ENCODE results near the gene RTL10.

The RTL10 gene, protein sequence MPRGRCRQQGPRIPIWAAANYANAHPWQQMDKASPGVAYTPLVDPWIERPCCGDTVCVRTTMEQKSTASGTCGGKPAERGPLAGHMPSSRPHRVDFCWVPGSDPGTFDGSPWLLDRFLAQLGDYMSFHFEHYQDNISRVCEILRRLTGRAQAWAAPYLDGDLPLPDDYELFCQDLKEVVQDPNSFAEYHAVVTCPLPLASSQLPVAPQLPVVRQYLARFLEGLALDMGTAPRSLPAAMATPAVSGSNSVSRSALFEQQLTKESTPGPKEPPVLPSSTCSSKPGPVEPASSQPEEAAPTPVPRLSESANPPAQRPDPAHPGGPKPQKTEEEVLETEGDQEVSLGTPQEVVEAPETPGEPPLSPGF

DNA sequence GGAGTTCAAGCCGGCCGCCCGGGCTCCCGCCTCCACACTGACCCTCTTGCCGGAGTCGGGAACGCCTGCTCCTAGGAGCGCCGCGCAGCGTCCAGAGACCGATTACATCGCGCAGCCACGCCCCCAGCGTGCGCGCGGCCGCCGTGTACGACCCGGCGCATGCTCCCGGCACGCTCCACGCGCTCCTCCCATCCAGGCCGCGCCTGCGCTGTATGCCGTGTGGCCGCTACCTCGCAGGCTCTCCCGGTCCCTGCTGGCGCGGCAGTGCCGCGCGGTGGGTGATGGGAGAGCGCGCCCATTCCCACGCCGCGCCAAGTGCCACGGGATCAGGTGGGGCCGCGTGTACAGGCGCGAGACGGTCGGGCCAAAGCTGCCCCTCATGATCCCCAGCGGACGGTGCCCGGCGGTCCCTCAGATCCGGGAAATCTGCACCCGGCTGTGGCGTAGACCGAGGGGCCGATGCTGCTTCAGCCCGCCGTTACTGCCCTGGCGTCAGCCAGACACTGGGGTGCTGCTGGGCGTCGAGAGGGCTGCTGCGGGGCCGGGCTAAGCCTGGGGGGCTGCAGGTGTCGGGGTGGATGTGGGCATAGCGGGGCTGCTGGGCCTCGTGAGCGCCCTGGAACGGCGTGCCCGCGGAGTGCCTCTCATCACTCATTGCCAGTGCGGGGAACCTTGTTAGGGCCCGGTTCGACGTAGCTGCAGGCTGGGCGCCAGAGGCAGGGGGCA, at the start of gene RTL10, which contains the start of gene GNB1L:
Gene RTL10, minus strand, starts transcription at position 97 of the 726 bp plus-strand sequence. CDS start 2,613 bp downstream, outside the sequence.
Gene GNB1L, minus strand, starts transcription at position 97 of the 726 bp plus-strand sequence. CDS start 33,519 bp downstream, outside the sequence.
- Histone ChIP-seq H3K36me3 (ENCODE audit: control insufficient read depth in 5 of 5, insufficient read depth in 5 of 5, low read length in 5 of 5) (peaks cover 0 to 29% (median 24%) of the 10 kb centered on the region in 5 donors), H3K27ac (ENCODE audit: low read depth, low read length) (peak within 1 kb of the TSS; percentile 87), H3K4me3 (ENCODE audit: low read depth in 1 of 5, low read length in 5 of 5) (peak within 1 kb of the TSS; percentile 77 to 98 (median 95)), H3K27me3 (ENCODE audit: control insufficient read depth in 5 of 5, insufficient read depth in 4 of 5, low read length in 5 of 5) (no peaks in the 10 kb centered on the region), H3K9me3 (ENCODE audit: control insufficient read depth in 5 of 5, low read length in 5 of 5) (no peaks in the 10 kb centered on the region), H3K4me1 (ENCODE audit: control insufficient read depth in 5 of 5, insufficient read depth in 5 of 5, low read length in 5 of 5) (peaks cover 6 to 36% (median 33%) of the 10 kb centered on the region in 5 donors), H3K9ac (ENCODE audit: low read length in 5 of 5) (peak within 1 kb of the TSS; percentile 81 to 99 (median 87))

DNA sequence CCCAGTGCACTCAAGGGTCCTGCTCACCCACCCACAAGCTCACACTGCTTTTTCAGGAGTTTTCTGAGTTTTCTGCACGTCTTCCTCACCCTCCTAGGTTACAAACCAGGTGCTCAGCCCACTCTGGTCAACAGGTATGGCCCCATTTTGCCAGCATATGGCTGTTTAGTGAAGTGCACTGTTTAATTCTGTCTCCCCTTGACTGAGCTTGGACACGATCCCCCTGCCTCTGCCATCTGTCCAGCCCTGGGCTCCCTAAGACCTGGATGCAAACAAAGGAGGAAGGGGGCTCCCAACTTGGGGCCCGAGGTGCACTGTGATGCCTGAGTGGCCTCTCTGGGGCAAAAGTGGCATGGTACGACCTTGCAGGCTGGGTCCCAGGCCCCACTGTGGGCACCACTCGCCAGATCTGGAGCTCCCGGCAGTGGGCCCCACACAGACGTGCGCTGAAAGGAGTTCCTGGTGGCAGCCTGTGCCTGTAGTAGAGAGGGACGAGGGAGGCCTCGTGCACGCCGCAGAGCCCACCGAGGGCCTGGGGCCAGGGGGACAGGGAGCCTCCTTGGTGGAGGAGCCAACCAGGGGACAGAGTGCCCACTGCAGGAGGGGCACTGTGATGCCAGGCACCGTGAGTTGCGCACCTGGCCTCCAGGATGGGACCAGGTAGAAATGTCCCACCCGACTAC, 49.6 kb upstream of the RTL10 start:
- Histone ChIP-seq H3K4me3 (ENCODE audit: low read depth in 1 of 5, low read length in 5 of 5) (no peak overlapping the region), H3K9ac (ENCODE audit: low read length in 5 of 5) (no peak overlapping the region), H3K9me3 (ENCODE audit: control insufficient read depth in 5 of 5, low read length in 5 of 5) (no peaks in the 10 kb centered on the region), H3K27me3 (ENCODE audit: control insufficient read depth in 5 of 5, insufficient read depth in 4 of 5, low read length in 5 of 5) (no peaks in the 10 kb centered on the region), H3K36me3 (ENCODE audit: control insufficient read depth in 5 of 5, insufficient read depth in 5 of 5, low read length in 5 of 5) (peaks cover 0 to 54% (median 32%) of the 10 kb centered on the region in 5 donors), H3K27ac (ENCODE audit: low read depth, low read length) (no peak overlapping the region), H3K4me1 (ENCODE audit: control insufficient read depth in 5 of 5, insufficient read depth in 5 of 5, low read length in 5 of 5) (no peaks in the 10 kb centered on the region)

DNA sequence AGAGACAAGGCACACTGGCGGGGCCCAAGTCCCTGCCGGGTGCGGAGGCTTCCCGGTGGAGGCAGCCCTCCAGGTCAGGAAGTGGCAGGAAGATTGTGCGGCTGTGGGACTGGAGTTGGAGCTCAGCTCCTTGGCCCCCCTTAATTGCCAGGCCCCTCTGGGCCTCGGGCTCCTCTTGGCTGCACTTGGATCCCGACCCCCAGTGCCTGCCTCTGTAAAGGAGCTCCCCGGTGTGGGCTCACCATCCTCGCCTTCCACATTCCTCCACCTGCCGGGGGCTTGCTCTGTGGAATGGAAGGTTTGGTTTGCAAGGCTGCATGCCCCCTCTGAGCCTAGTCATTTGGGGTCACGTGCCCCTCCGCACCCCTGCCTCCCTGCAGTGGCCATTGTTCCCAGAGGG, 48.8 kb upstream of the RTL10 start:
- no peak overlapping the region for H3K9ac ChIP-seq (ENCODE audit: low read length in 5 of 5)
- H3K36me3 ChIP-seq (ENCODE audit: control insufficient read depth in 5 of 5, insufficient read depth in 5 of 5, low read length in 5 of 5): peaks cover 0 to 60% (median 34%) of the 10 kb centered on the region in 5 donors
- no peak overlapping the region for H3K4me3 ChIP-seq (ENCODE audit: low read depth in 1 of 5, low read length in 5 of 5)
- H3K27ac ChIP-seq (ENCODE audit: low read depth, low read length): no peak overlapping the region
- no peaks in the 10 kb centered on the region for H3K4me1 ChIP-seq (ENCODE audit: control insufficient read depth in 5 of 5, insufficient read depth in 5 of 5, low read length in 5 of 5)
- no peaks in the 10 kb centered on the region for H3K27me3 ChIP-seq (ENCODE audit: control insufficient read depth in 5 of 5, insufficient read depth in 4 of 5, low read length in 5 of 5)
- no peaks in the 10 kb centered on the region for H3K9me3 ChIP-seq (ENCODE audit: control insufficient read depth in 5 of 5, low read length in 5 of 5)

DNA sequence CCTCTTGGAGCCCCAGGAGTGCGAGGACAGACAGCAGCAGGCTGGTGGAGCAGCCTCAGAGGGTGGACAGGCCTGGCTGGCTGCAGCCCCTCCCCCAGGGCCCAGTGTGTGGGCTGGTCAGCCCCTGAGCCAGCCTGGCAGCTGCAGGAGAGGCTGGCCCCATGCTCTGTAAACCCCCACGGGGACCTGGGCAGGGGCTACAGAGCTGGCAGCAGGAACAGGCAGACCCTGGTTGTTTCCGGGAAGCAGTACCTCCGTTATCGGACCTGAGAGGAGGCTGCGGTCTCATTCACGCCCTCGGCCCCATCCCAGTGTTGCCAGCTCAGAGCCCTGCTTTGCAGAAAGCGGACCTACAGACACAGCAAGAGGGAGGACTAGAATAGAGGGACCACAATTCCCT, 48.4 kb upstream of the RTL10 start:
- H3K27ac ChIP-seq (ENCODE audit: low read depth, low read length): no peak overlapping the region
- H3K36me3 ChIP-seq (ENCODE audit: control insufficient read depth in 5 of 5, insufficient read depth in 5 of 5, low read length in 5 of 5): peaks cover 0 to 59% (median 31%) of the 10 kb centered on the region in 5 donors
- no peak overlapping the region for H3K9ac ChIP-seq (ENCODE audit: low read length in 5 of 5)

DNA sequence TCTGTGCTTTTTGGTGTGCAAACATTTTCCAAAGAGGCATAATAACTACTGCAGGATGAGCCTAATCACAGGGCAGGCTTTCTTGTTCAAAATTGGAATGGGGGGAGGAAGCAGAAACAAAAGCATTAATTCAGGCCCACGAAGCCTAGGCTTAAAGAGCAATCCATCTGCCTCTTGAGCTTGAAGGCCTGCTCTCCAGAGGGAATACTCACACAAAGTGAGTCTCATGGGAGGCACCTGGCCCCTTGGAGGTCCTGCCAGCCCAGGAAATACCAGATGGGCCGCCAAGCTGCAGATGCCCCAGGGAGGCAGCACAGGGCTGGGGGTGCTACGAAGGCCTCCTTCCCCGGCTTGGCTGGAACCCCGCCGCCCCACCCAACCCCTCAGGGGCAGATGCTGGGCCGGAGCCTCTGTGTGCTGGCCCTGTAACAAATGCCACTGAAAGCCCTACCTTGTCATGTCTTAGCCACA, 47.6 kb upstream of the RTL10 start:
- Histone ChIP-seq H3K9me3 (ENCODE audit: control insufficient read depth in 5 of 5, low read length in 5 of 5) (no peaks in the 10 kb centered on the region), H3K36me3 (ENCODE audit: control insufficient read depth in 5 of 5, insufficient read depth in 5 of 5, low read length in 5 of 5) (peaks cover 0 to 60% (median 34%) of the 10 kb centered on the region in 5 donors), H3K27ac (ENCODE audit: low read depth, low read length) (no peak overlapping the region), H3K9ac (ENCODE audit: low read length in 5 of 5) (no peak overlapping the region), H3K4me3 (ENCODE audit: low read depth in 1 of 5, low read length in 5 of 5) (no peak overlapping the region), H3K27me3 (ENCODE audit: control insufficient read depth in 5 of 5, insufficient read depth in 4 of 5, low read length in 5 of 5) (no peaks in the 10 kb centered on the region), H3K4me1 (ENCODE audit: control insufficient read depth in 5 of 5, insufficient read depth in 5 of 5, low read length in 5 of 5) (no peaks in the 10 kb centered on the region)

More for the DNA sequence above, 48.4 kb upstream of the RTL10 start:
- Histone ChIP-seq H3K4me1 (ENCODE audit: control insufficient read depth in 5 of 5, insufficient read depth in 5 of 5, low read length in 5 of 5) (no peaks in the 10 kb centered on the region), H3K27me3 (ENCODE audit: control insufficient read depth in 5 of 5, insufficient read depth in 4 of 5, low read length in 5 of 5) (no peaks in the 10 kb centered on the region), H3K4me3 (ENCODE audit: low read depth in 1 of 5, low read length in 5 of 5) (no peak overlapping the region), H3K9me3 (ENCODE audit: control insufficient read depth in 5 of 5, low read length in 5 of 5) (no peaks in the 10 kb centered on the region)

DNA sequence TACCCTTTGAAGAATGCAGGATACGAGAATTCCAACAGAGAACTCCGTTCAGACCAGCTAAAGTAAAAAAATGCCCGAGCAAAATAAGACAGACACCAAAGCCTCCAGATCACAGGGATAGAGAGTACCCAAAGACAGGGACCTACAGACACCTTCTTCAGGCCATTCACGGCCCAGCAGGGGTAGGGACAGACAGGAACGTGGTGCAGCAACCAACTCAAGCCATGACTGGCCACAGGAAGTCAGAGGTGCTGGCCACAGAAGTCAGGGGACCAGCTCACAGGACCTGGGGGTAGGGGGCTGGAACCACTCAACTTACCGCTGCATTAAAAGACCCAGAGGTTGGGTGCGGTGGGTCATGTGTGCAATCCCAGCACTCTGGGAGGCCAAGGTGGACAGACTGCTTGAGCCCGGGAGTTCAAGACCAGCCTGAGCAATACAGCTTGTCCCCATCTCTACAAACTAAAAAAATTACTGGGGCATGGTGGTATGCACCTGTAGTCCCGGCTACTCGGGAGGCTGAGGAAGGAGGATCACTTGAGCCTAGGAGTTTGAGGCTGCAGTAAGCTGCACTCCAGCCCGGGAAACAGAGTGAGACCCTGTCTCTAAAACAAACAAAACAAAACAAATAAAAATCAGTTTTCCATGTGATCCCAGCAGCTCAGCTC, 47.0 kb upstream of the RTL10 start:
- Histone ChIP-seq H3K4me3 (ENCODE audit: low read depth in 1 of 5, low read length in 5 of 5) (no peak overlapping the region), H3K27ac (ENCODE audit: low read depth, low read length) (no peak overlapping the region), H3K36me3 (ENCODE audit: control insufficient read depth in 5 of 5, insufficient read depth in 5 of 5, low read length in 5 of 5) (peaks cover 0 to 60% (median 37%) of the 10 kb centered on the region in 5 donors), H3K9me3 (ENCODE audit: control insufficient read depth in 5 of 5, low read length in 5 of 5) (no peaks in the 10 kb centered on the region), H3K4me1 (ENCODE audit: control insufficient read depth in 5 of 5, insufficient read depth in 5 of 5, low read length in 5 of 5) (no peaks in the 10 kb centered on the region), H3K9ac (ENCODE audit: low read length in 5 of 5) (no peak overlapping the region), H3K27me3 (ENCODE audit: control insufficient read depth in 5 of 5, insufficient read depth in 4 of 5, low read length in 5 of 5) (no peaks in the 10 kb centered on the region)

DNA sequence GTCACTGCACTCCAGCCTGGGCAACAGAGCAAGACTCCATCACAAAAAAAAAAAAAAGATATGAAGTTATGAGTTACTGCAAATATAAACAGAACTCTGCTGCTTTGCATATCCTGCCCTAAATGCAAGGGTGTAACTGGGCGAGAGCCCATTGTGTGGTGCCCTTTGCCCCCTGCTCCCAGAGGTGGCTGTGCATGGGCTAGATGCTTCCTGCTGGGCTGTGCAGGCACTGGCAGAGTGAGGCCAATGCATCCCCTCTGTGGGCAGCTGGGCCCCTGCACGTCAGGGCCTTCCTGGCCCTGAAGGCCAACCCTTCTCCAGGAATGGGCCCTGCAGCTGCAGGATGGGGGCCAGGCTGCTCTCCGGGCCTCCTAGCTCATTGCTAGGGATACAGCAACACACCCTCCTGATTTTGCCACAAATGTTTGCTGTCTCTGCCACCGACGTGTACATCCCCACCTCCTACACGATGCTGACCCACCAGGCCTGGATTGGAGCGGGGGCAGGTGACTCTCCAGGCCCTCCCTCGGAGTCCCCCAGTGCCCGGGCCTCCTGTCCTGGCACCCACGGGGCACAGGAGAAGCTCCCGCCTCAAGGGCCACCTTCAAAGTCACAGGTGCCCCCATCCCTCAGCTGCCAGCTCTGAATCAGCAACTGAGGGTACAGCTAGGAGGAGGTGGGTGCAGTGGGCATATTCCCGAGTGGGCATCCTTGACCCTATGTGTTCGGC, 46.2 kb upstream of the RTL10 start:
- Histone ChIP-seq H3K27me3 (ENCODE audit: control insufficient read depth in 5 of 5, insufficient read depth in 4 of 5, low read length in 5 of 5) (no peaks in the 10 kb centered on the region), H3K9me3 (ENCODE audit: control insufficient read depth in 5 of 5, low read length in 5 of 5) (no peaks in the 10 kb centered on the region), H3K4me3 (ENCODE audit: low read depth in 1 of 5, low read length in 5 of 5) (no peak overlapping the region), H3K36me3 (ENCODE audit: control insufficient read depth in 5 of 5, insufficient read depth in 5 of 5, low read length in 5 of 5) (peaks cover 0 to 60% (median 33%) of the 10 kb centered on the region in 5 donors), H3K27ac (ENCODE audit: low read depth, low read length) (no peak overlapping the region), H3K9ac (ENCODE audit: low read length in 5 of 5) (no peak overlapping the region), H3K4me1 (ENCODE audit: control insufficient read depth in 5 of 5, insufficient read depth in 5 of 5, low read length in 5 of 5) (no peaks in the 10 kb centered on the region)

DNA sequence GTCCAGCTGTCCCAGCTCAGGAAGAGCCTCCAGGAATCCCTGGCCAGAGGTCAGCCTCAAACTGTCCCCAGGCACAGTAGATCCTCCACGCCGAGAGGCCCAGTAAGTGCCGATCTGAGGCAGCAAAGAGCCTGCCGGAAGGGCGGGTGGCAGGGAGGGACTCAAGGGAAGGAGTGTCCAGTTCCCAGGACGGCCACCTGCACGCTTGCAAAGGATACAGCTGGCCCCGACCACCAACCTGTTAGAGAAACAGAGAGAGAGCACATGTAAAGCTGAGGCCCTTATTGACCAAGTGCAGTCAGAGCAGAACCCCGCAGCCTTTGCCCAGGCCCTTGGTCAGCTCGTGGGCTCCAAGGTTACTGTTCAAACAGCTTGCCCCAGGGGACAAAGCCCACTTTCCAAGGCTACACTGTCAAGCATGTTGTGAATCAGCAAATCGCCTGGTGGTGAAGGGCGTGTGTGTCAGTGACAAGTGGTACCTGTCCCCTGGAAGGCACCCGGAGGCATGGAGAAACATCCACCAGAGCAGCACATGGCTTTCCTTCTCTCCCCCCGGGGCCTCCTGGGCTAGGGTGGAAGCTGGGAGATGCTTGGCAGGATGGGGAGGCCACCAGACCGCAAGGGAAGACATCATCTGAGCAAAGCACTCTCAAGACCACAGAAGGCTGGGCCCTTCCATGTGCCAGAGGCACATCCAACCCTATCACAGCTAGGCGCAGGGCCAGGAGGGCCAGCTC, 44.3 kb upstream of the RTL10 start:
- H3K27ac ChIP-seq (ENCODE audit: low read depth, low read length): no peak overlapping the region
- H3K36me3 ChIP-seq (ENCODE audit: control insufficient read depth in 5 of 5, insufficient read depth in 5 of 5, low read length in 5 of 5): peaks cover 0 to 68% (median 41%) of the 10 kb centered on the region in 5 donors
- H3K4me3 ChIP-seq (ENCODE audit: low read depth in 1 of 5, low read length in 5 of 5): no peak overlapping the region
- H3K9ac ChIP-seq (ENCODE audit: low read length in 5 of 5): no peak overlapping the region
- no peaks in the 10 kb centered on the region for H3K4me1 ChIP-seq (ENCODE audit: control insufficient read depth in 5 of 5, insufficient read depth in 5 of 5, low read length in 5 of 5)
- no peaks in the 10 kb centered on the region for H3K27me3 ChIP-seq (ENCODE audit: control insufficient read depth in 5 of 5, insufficient read depth in 4 of 5, low read length in 5 of 5)
- H3K9me3 ChIP-seq (ENCODE audit: control insufficient read depth in 5 of 5, low read length in 5 of 5): no peaks in the 10 kb centered on the region
